Neural progenitor cell (in vitro differentiated cells): Measurements from ENCODE around the gene DRGX.

ENCODE experiments used
- CTCF ChIP-seq: fragments of 200-600 bp; sonication (generic); IDR thresholded peaks from 2 replicates; pipeline ENCODE4 v1.5.1; 2017; ENCODE audit warnings: antibody characterized with exemption, mild to moderate bottlenecking
- EZH2 ChIP-seq: fragments of 200-600 bp; sonication (generic); IDR thresholded peaks from 2 replicates; pipeline ENCODE4 v1.6.1; 2017; ENCODE audit warnings: antibody characterized with exemption, mild to moderate bottlenecking, moderate library complexity

- TF ChIP-seq CTCF (peak; percentile 18), EZH2 (no peak)
Observed at GRCh38 chr10:49408519-49409306, 12.8 kb upstream of the DRGX start.
